GM12878 (cell line): ENCODE results near the gene POLK. TPM values are rescaled to one million over a fixed set of nuclear protein-coding genes. Genes with fewer than 3 reads are reported as not detected.

Experiments
- ATAC-seq: fragments of 200-7000 bp; cut with Tn5 transposase; 3 replicates; pipeline ENCODE4 v1.9.1; 2020; ENCODE audit warnings: mild to moderate bottlenecking, moderate library complexity
- BruUV-seq: library from RNA; stranded (reverse); fragments of 400-500 nt; replicated peaks from 2 replicates; lab custom pipeline; 2021; lab: Mats Ljungman, UMichigan
- CTCF ChIA-PET: fragments of 300-600 bp; sonication (Branson Sonifier 250); formaldehyde crosslinking; extraction: SDS; loops from one replicate; lab custom pipeline; 2021; ENCODE audit warnings: inconsistent platforms; lab: Yijun Ruan, JAX
- POLR2A ChIA-PET: fragments of 350-600 bp; formaldehyde crosslinking; extraction: SDS; loops from one replicate; lab custom pipeline; 2021; ENCODE audit warnings: inconsistent platforms; lab: Charles Lee
- RAD21 ChIA-PET: fragments of 300-600 bp; sonication (Branson Sonifier 250); formaldehyde crosslinking; loops from one replicate; lab custom pipeline; 2023; ENCODE audit warnings: antibody characterized with exemption; ENCODE audit not compliant: unreplicated experiment; lab: Charles Lee
- SMC1A ChIA-PET: fragments of 300-600 bp; sonication (Branson Sonifier 250); formaldehyde crosslinking; loops from one replicate; lab custom pipeline; 2023; ENCODE audit not compliant: unreplicated experiment, uncharacterized antibody; lab: Charles Lee
- DNase-seq: peaks from one replicate; pipeline ENCODE4 v3.0.0-alpha.2; 2011; ENCODE audit warnings: low read depth, low spot score
- FAIRE-seq: peaks from 3 replicates; lab custom pipeline; 2011; peaks lifted over from hg19 to GRCh38; lab: Jason Lieb, UNC
- H2AFZ ChIP-seq: 2 replicates; pipeline ENCODE4 v1.6.0; 2011; ENCODE audit warnings: low read depth, low read length, control low read depth; ENCODE audit not compliant: control insufficient read depth
- H3K27ac ChIP-seq: 2 replicates; pipeline ENCODE4 v1.5.1; 2011; ENCODE audit warnings: control low read depth; ENCODE audit not compliant: control insufficient read depth, insufficient read depth
- H3K27me3 ChIP-seq, 2 experiments: replicated peaks in 1 of 2; 2 replicates each; pipeline versions ENCODE4 v1.6.0 to v1.6.1; 2011; ENCODE audit warnings: low read length in 1 of 2; ENCODE audit not compliant: control insufficient read depth in 2 of 2, insufficient read depth in 2 of 2
- H3K36me3 ChIP-seq, 2 experiments: 2 replicates each; pipeline ENCODE4 v1.5.1; 2011; ENCODE audit warnings: low read length in 1 of 2; ENCODE audit not compliant: control insufficient read depth in 2 of 2, insufficient read depth in 2 of 2
- H3K4me1 ChIP-seq: 2 replicates; pipeline ENCODE4 v1.6.1; 2011; ENCODE audit warnings: mild to moderate bottlenecking, low read length, moderate library complexity, mixed read lengths; ENCODE audit not compliant: control insufficient read depth, insufficient read depth
- H3K4me2 ChIP-seq: 2 replicates; pipeline ENCODE4 v1.6.0; 2011; ENCODE audit warnings: control low read depth; ENCODE audit not compliant: control insufficient read depth, insufficient read depth
- H3K4me3 ChIP-seq: fragments of 200-600 bp; sonication (generic); 2 replicates; pipeline ENCODE4 v1.5.1; 2016
- H3K79me2 ChIP-seq: 2 replicates; pipeline ENCODE4 v1.6.0; 2011; ENCODE audit warnings: low read length; ENCODE audit not compliant: control insufficient read depth, insufficient read depth
- H3K9ac ChIP-seq: 2 replicates; pipeline ENCODE4 v1.8.0; 2011; ENCODE audit warnings: low read length, control low read depth, mixed read lengths; ENCODE audit not compliant: control insufficient read depth, insufficient read depth
- H3K9me3 ChIP-seq: replicated peaks from 3 replicates; pipeline ENCODE4 v1.5.1; 2011; ENCODE audit warnings: mild to moderate bottlenecking, low read length; ENCODE audit not compliant: control insufficient read depth, insufficient read depth
- H4K20me1 ChIP-seq: 2 replicates; pipeline ENCODE4 v1.6.0; 2011; ENCODE audit not compliant: control insufficient read depth, insufficient read depth
- BMI1 ChIP-seq: fragments of 450-650 bp; IDR thresholded peaks from 2 replicates; pipeline ENCODE4 v1.6.1; 2016; ENCODE audit warnings: mild to moderate bottlenecking, moderate library complexity, borderline replicate concordance
- EED ChIP-seq: sonication (generic); IDR thresholded peaks from 2 replicates; pipeline ENCODE4 v1.6.1; 2016; ENCODE audit warnings: antibody characterized with exemption, low read depth
- FOXK2 ChIP-seq: fragments of 450-650 bp; IDR thresholded peaks from 2 replicates; pipeline ENCODE4 v1.6.1; 2017; ENCODE audit warnings: mild to moderate bottlenecking, moderate library complexity
- IKZF2 ChIP-seq, 2 experiments: fragments of 450-650 bp; IDR thresholded peaks; 2 replicates each; pipeline ENCODE4 v1.6.1; 2017; ENCODE audit warnings: mild to moderate bottlenecking in 2 of 2, moderate library complexity in 2 of 2
- NR2C2 ChIP-seq: IDR thresholded peaks from 2 replicates; pipeline ENCODE4 v1.6.1; 2011; ENCODE audit warnings: borderline replicate concordance, low read depth; ENCODE audit not compliant: control insufficient read depth, insufficient read length
- PAX8 ChIP-seq: fragments of 450-650 bp; IDR thresholded peaks from 2 replicates; pipeline ENCODE4 v1.6.1; 2017; ENCODE audit warnings: mild to moderate bottlenecking, moderate library complexity
- PKNOX1 ChIP-seq: fragments of 450-650 bp; IDR thresholded peaks from 2 replicates; pipeline ENCODE4 v1.6.1; 2016; ENCODE audit warnings: mild to moderate bottlenecking
- PML ChIP-seq: IDR thresholded peaks from 2 replicates; pipeline ENCODE4 v1.6.1; 2012; ENCODE audit warnings: low read length, inconsistent platforms
- PRDM15 ChIP-seq: fragments of 450-650 bp; formaldehyde crosslinking; IDR thresholded peaks from 2 replicates; pipeline ENCODE4 v1.4.0; 2020; ENCODE audit warnings: mild to moderate bottlenecking, moderate library complexity
- RELA ChIP-seq: fragments of 450-650 bp; IDR thresholded peaks from 2 replicates; pipeline ENCODE4 v1.8.0; 2014; ENCODE audit warnings: borderline replicate concordance; ENCODE audit not compliant: partially characterized antibody
- RFX5 ChIP-seq: IDR thresholded peaks from 2 replicates; pipeline ENCODE4 v1.6.1; 2011; ENCODE audit warnings: low read depth, low read length, improper control_type of control experiment
- RUNX3 ChIP-seq: IDR thresholded peaks from 2 replicates; pipeline ENCODE4 v1.6.1; 2012; ENCODE audit warnings: low read length, inconsistent platforms
- SMAD1 ChIP-seq: fragments of 450-650 bp; IDR thresholded peaks from 2 replicates; pipeline ENCODE4 v1.6.1; 2018; ENCODE audit warnings: mild to moderate bottlenecking, low read depth; ENCODE audit not compliant: partially characterized antibody
- TAF1 ChIP-seq: IDR thresholded peaks from 2 replicates; pipeline ENCODE4 v1.6.1; 2011; ENCODE audit warnings: mild to moderate bottlenecking, low read depth, low read length, borderline replicate concordance
- TCF12 ChIP-seq: IDR thresholded peaks from 2 replicates; pipeline ENCODE4 v1.6.1; 2011; ENCODE audit warnings: low read depth, mild to moderate bottlenecking, low read length
- TCF3 ChIP-seq: IDR thresholded peaks from 2 replicates; pipeline ENCODE4 v1.6.1; 2012; ENCODE audit warnings: low read depth, mild to moderate bottlenecking, low read length, borderline replicate concordance; ENCODE audit not compliant: insufficient read depth
- YY1 ChIP-seq: IDR thresholded peaks from 2 replicates; pipeline ENCODE4 v1.6.1; 2011; ENCODE audit warnings: low read depth, mild to moderate bottlenecking, low read length
- ZBTB33 ChIP-seq: fragments of 450-650 bp; IDR thresholded peaks from 2 replicates; pipeline ENCODE4 v1.6.1; 2017; ENCODE audit warnings: mild to moderate bottlenecking
- whole genome bisulfite sequencing: methylation state at CpG from one replicate; pipeline ENCODE4 v1.1.6; 2016; ENCODE audit warnings: low lambda C conversion rate; ENCODE audit not compliant: insufficient replicate concordance, insufficient coverage; ENCODE audit errors: missing lambda C conversion rate; 5-methylcytosine and 5-hydroxymethylcytosine counted together
- in situ Hi-C: fragments of 300-500 bp; cut with MboI; formaldehyde crosslinking; loops from 9 replicates; pipeline ENCODE4 v1.14.3; 2018; ENCODE audit warnings: mixed read lengths
- intact Hi-C: fragments of 100-400 bp; cut with micrococcal nuclease; formaldehyde crosslinking; loops from one replicate; pipeline ENCODE4 v1.14.2; 2022; ENCODE audit not compliant: unreplicated experiment
- polyA plus RNA-seq, 11 experiments: library from polyadenylated mRNA; depleted of rRNA in 4 of 11; unstranded in 6 of 11; stranded (reverse) in 5 of 11; fragments of >200 nt; fragmentation: Nextera tagmentation in 4 of 11; fragmentation: Illumina TruSeq in 1 of 11; extraction: Ambion mirVana in 4 of 11; extraction: Trizol in 1 of 11; gene quantifications; 1 replicate in 1 of 11; 2 replicates in 10 of 11; pipeline versions ENCODE4 v1.2.1 to v1.2.3, GENCODE V29; 2011 to 2016; ENCODE audit warnings: inconsistent platforms in 2 of 11, missing spikeins in 2 of 11, low read depth in 1 of 11
- total RNA-seq, 4 experiments: library from RNA; depleted of rRNA in 3 of 4; stranded (reverse); fragments of >200 nt in 3 of 4; fragmentation: Illumina TruSeq in 1 of 4; extraction: Trizol in 1 of 4; gene quantifications; 2 replicates each; pipeline versions ENCODE4 v1.2.1 to v1.2.3, GENCODE V29; 2013 to 2021

POLK gene
- total and polyA plus RNA-seq, 10 of the 15 experiments (the other 5 are each of a cell fraction or from before 2014, with no cell fraction given) = 10.4 to 47.6 (median 29.0) TPM

GRCh38 chr5:75538211-75538610 is 26.5 kb downstream of the POLK start:
- POLR2A ChIA-PET = interaction anchor here (1.1 kb wide), 1 partner anchor 29 kb away, joined by 3 read pairs; no protein-coding TSS in a partner anchor
- no peak for DNase-seq
- Histone ChIP-seq H3K9ac (no peak overlapping the region), H3K9me3 (peaks cover 13% of the 10 kb centered on the region), H3K27me3 (no peaks in the 10 kb centered on the region), H3K4me1 (no peaks in the 10 kb centered on the region), H3K79me2 (peaks cover 57% of the 10 kb centered on the region), H3K4me2 (no peak overlapping the region), H3K4me3 (no peak overlapping the region), H3K27ac (no peak overlapping the region), H2AFZ (no peak overlapping the region), H4K20me1 (no peaks in the 10 kb centered on the region), H3K36me3 (peaks cover 0 to 6% of the 10 kb centered on the region in 2 experiments; a peak in 3 of 4 replicates)
- RAD21 ChIA-PET = interaction anchor here (1.2 to 2.3 kb wide), 3 partner anchors 21 to 38 kb away, joined by 3 to 7 read pairs (median 6); no protein-coding TSS in a partner anchor
- no peak for ATAC-seq
- SMC1A ChIA-PET = interaction anchor here (0.7 to 2.3 kb wide), 7 partner anchors 11 to 139 kb away, joined by 3 to 7 read pairs (median 4); no protein-coding TSS in a partner anchor
- no peak for TF ChIP-seq FOXK2
- TF ChIP-seq EED = no peak
- TF ChIP-seq SMAD1 = no peak
- TF ChIP-seq PKNOX1 = no peak
- no peak for TF ChIP-seq TCF12
- TF ChIP-seq RUNX3 = no peak
- no peak for TF ChIP-seq BMI1
- TF ChIP-seq RELA = no peak
- no peak for TF ChIP-seq TCF3
- TF ChIP-seq TAF1 = no peak
- no peak for TF ChIP-seq NR2C2
- no peak for TF ChIP-seq YY1
- TF ChIP-seq IKZF2 (IDR thresholded peaks at IDR 0.05) = no peak
- no peak for TF ChIP-seq PAX8
- no peak for TF ChIP-seq RFX5
- TF ChIP-seq PRDM15 = no peak
- no peak for TF ChIP-seq ZBTB33
- no peak for TF ChIP-seq PML
- in situ Hi-C loops = no loop called here
- intact Hi-C loops = no loop called here
- 95% methylated on average over 1 of the region's 1 CpG for whole genome bisulfite sequencing
- no TSS peak for BruUV-seq
- no peak for FAIRE-seq
- CTCF ChIA-PET = interaction anchor here (0.6 to 0.9 kb wide), 3 partner anchors 10 to 107 kb away, joined by 3 read pairs; no protein-coding TSS in a partner anchor
